NAMALWA (cell line): ENCODE measurements around the gene INHA.
A peak's percentile ranks its signal among the peaks of the same experiment; 100 is the strongest.

ENCODE experiments used
- DNase-seq: peaks from one replicate; pipeline ENCODE4 v3.0.0-alpha.2; 2015; ENCODE audit warnings: low spot score

Gene INHA

DNA sequence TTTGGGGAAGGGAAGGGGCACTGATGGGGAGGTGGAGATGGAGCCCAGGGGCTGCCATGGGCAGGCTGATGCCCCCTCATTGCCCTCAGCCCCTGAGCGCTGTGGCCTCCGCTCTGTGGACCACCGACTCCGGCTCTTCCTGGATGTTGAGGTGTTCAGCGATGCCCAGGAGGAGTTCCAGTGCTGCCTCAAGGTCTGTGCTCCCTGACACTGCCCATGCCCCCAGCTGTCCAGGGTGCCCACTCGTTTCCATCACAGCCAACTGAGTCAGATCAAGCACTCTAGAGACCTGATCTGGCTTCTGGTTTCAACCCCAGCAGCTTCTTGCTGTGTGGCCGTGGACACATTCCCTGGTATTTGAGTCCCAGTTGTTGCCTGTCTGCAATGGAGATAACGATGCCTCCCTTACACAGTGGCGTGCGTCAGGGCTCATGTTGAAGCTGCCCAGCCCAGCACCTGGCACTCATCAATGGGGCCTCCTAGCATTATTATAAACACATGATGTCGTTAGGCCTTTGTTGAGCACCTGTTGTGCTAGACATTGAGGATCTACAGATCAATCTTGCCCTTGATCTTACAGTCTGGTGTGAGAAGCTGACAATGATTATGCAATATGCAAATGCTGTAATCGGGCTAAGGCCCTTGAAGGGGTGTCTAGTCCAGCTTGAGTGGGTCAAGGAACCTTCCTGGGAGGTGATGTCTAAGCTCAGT, 39.9 kb downstream of the INHA start:
- peak; percentile 12 for DNase-seq

DNA sequence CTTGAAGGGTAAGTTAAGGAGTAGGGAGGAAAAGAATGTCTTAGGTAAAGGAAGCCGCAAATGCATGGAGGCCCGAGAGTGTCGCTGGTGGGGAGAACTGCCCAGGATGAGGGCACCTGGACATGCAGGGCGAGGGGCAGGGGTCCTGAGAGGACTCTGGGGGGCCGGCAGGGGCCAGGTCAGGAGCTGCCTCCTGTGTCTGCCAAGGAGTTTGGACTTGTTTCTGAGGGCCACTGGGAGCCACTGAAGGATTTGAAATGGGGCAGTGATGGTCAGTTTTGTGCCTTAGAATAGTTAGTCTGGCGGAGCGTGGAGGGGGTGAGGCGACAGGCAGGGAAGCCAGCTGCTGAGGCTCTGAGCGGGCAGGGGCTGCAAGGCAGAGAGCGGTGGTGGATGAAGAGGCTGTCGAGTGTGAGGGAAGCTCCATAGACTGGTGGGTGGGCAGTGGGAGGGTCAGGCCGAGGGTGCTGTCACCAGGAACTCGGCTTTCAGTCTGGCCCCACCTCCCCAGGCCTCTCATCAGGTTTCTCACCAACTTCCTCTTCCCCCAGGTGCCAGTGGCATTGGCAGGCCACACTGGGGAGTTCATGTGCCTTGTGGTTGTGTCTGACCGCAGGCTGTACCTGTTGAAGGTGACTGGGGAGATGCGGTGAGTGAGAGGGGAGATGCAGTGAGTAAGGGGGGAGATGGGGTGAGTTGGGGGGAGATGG, 40.6 kb downstream of the INHA start:
- peak; percentile 34 for DNase-seq

DNA sequence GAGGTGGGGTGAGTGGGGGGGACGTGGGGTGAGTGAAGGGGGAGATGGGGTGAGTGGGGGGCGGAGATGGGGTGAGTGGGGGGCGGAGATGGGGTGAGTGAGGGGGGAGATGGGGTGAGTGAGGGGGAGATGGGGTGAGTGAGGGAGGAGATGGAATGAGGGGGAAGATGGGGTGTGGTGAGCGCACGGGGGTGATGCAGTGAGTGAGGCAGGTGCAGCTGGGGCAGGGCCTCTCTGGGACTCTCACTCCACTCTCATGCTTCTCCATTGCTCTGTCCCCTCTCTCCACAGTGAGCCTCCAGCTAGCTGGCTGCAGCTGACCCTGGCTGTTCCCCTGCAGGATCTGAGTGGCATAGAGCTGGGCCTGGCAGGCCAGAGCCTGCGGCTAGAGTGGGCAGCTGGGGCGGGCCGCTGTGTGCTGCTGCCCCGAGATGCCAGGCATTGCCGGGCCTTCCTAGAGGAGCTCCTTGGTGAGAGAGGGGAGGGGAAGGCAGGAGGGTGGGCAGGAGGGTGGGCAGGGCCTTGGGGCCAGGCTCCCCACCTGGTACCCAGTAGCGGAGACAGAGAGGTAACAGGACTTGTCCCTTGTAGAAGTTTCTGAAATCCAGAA, 41.5 kb downstream of the INHA start:
- no peak for DNase-seq

DNA sequence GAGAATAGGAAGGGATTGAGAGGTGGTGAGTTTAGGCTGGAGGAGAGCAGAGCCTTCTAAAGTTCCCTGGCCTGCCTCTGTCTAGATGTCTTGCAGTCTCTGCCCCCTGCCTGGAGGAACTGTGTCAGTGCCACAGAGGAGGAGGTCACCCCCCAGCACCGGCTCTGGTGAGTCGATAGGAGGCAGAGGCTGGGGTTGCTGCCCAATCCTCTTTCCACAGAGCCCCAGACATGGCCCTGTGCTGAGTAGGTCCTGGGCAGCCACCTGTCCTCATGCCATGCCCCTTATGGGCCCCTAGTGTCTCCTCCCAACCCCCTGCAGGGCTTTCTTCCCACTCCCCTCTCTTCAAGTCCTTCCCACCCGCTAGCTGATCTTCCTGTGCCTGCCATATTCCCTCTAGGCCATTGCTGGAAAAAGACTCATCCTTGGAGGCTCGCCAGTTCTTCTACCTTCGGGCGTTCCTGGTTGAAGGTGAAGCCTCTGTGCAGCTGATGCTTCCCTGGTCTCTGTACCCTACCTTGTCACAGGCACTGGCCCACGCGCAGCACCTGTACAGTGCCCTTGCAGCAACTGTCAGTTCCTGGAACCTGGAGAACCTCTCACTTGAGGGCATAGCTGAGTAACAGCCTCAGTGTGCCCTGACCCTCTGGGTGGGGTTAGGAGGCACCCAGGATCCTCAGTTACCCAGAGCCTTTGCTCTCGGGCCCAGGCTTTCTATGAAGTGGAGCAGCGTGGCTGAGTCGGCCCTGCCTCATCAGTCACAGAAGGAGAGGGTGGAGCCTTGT, 42.2 kb downstream of the INHA start:
- DNase-seq = no peak

GRCh38 chr2:219615036-219615435, 42.9 kb downstream of the INHA start:
- no peak for DNase-seq

DNA sequence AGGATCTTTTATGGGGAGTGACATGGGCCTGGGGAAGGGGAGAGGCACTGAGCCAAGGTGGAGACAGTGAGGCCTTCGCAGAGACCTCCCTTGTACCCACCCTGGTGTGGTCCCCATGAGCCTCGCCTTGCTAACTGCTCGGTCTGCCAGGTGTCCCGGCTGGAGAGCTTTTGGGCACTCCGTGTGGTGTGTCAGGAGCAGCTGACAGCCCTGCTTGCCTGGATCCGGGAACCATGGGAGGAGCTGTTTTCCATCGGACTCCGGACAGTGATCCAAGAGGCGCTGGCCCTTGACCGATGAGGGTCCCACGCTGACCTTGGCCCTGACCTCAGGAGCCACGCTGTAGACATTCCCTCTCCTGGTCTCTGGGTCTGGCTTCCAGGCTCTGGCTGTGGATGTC, 43.8 kb downstream of the INHA start:
- DNase-seq = no peak

- DNase-seq = no peak
Observed at GRCh38 chr2:219616550-219616949, 44.4 kb downstream of the INHA start.

GRCh38 chr2:219618733-219619122, 46.6 kb downstream of the INHA start:
- no peak for DNase-seq

DNA sequence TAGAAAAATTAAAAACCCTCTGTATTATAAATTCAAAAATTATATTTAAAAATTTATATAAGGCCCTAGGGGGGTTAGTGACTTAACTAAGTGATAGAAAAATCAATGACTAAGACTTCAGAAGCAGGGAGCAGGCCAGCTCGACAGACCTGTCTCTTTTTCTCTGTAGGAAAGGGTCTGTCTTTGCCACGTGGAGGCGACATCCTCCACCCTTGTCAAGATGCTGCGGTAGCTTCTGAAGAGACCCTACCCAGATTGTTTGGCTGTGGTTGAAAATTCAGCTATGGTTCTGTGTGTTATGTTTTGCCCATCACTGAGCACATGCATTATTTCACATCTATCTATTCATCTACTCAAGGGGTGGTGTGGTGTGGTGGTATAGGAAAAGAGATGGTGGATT, 47.1 kb downstream of the INHA start:
- no peak for DNase-seq

DNA sequence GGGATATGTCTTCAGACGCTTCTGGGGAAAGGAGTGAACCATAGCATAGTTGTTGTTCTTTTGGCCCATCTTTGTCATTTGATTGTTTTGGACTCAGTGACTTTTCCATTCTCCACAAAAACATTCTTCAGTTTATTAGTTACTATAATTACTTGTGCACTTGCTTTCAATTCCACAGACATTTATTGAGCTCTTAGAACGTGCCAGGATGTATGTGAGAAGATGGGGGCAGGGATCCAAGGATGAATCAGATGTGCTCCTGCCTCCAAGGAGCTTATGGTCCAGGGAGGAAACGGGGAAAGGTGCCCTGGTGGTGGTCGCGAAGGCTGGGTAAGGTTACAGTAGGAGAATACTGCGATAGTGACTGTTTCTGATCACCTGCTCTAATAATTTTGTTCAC, 48.4 kb downstream of the INHA start:
- DNase-seq = no peak

DNA sequence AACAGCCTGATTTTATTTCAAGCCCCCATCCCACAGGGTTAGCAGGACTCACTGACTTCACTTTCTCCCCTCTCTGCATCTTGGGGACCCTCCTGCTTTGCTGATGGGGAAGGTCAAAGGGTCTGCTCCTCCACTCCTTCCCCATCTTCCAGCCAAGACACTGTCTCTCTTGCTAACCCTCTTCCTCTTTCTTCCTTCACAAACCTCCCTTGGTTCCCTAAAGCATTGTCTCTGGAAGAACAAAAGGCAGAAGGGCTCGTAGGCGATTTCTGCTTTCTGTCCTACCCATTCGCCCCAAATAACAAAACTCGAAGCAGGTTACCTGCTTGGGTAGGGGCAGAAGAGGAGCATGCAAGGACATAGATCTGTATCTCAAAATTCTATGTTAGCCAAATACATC, 49.8 kb downstream of the INHA start:
- no peak for DNase-seq

- DNase-seq = no peak
Observed at GRCh38 chr2:219622472-219622871, 50.4 kb downstream of the INHA start.

DNA sequence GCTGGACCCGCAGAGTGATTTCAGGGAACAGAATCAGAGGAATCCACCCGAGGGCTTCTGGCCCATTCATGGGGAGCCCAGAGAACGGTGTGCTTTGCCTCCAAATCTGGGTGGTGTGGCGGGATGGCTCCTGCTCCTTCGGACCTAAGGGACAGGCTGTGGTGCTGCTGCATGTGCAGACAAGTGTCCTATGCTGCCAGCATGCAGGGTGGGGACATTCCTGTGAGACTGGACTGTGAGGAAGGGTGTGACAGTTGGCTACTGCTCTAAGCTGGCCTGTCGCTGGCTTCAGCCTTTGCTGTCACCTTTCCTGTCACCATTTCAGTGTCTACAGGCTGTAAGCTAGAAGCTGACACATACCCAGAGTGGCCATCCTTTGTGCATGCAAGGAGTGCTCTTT, 52.5 kb downstream of the INHA start:
- no peak for DNase-seq

GRCh38 chr2:219625179-219625578, 53.1 kb downstream of the INHA start:
- no peak for DNase-seq
